Metanephros (tissue), 2 donors: ENCODE data around the gene PLA2G3. TPM values are rescaled to one million over a fixed set of nuclear protein-coding genes. Genes with fewer than 3 reads are reported as not detected.

Source experiments
- small RNA-seq: library from RNA; depleted of rRNA; stranded (forward); fragments of <200 nt; gene quantifications from one replicate; pipeline ENCODE3, GENCODE V24; 2014; ENCODE audit warnings: low replicate concordance
- total RNA-seq: library from RNA; depleted of rRNA; stranded (reverse); fragments of >200 nt; gene quantifications from one replicate; pipeline ENCODE4 v1.2.3, GENCODE V29; 2014

Gene PLA2G3
- total RNA-seq, result not detected

GRCh38 chr22:31139866-31140716 is at the start of gene PLA2G3:
TSS of gene PLA2G3 (minus strand) at chr22:31140508. CDS start at chr22:31140354, 154 bp downstream.

GRCh38 chr22:31122532-31123291 is 17.6 kb downstream of the PLA2G3 start, which contains the start of gene INPP5J:
TSS of gene INPP5J (plus strand) at chr22:31122966. CDS start at chr22:31123015, 49 bp downstream.

GRCh38 chr22:31107178-31107893 is 33.0 kb downstream of the PLA2G3 start, which contains the start of gene SELENOM:
TSS of gene SELENOM (minus strand) at chr22:31107568. CDS start at chr22:31107505, 63 bp downstream.

Small RNA genes lying within 50 kb of the gene (small RNA-seq; reads per million reads assigned to genes)
- gene MIR3928, result 0.46 reads per million, percentile 58 among the genes with 10 or more reads in this experiment

Other genes with a start within 250 kb of the PLA2G3 start
- 28.4 TPM for gene MORC2, start 171.7 kb downstream of the PLA2G3 start, total RNA-seq
- gene TUG1, start 171.2 kb downstream of the PLA2G3 start, total RNA-seq, result 118 TPM
- 107 TPM for gene SMTN, start 59.2 kb downstream of the PLA2G3 start, total RNA-seq
- gene SELENOM, start 32.9 kb downstream of the PLA2G3 start, total RNA-seq, result 29.4 TPM
- gene INPP5J, start 17.5 kb downstream of the PLA2G3 start, total RNA-seq, result 5.0 TPM
- 30.5 TPM for gene RNF185, start 19.7 kb upstream of the PLA2G3 start, total RNA-seq
- 55.2 TPM for gene LIMK2, start 71.8 kb upstream of the PLA2G3 start, total RNA-seq
- gene PIK3IP1, start 152.0 kb upstream of the PLA2G3 start, total RNA-seq, result 23.6 TPM
- 47.2 TPM for gene PATZ1, start 205.8 kb upstream of the PLA2G3 start, total RNA-seq